Parathyroid adenoma (tissue), 2 donors: ENCODE measurements around the gene TXNDC2.
"Not testable (repeated sequence)": the region's sequence is repeated elsewhere in the genome, so short reads cannot be mapped to it uniquely, and the experiment has no call there.

ENCODE experiments used
- H2AFZ ChIP-seq: fragments of 300-600 bp; sonication (generic); one replicate; pipeline ENCODE4 v1.7.0; 2017; ENCODE audit warnings: antibody characterized with exemption, mild to moderate bottlenecking
- H3K27ac ChIP-seq: fragments of 300-600 bp; sonication (generic); one replicate; pipeline ENCODE4 v1.7.0; 2017
- H3K27me3 ChIP-seq: fragments of 300-600 bp; sonication (generic); one replicate; pipeline ENCODE4 v1.7.0; 2017; ENCODE audit warnings: low read length; ENCODE audit not compliant: control insufficient read depth, insufficient read depth
- H3K36me3 ChIP-seq: fragments of 300-600 bp; sonication (generic); one replicate; pipeline ENCODE4 v1.7.0; 2017; ENCODE audit warnings: low read length; ENCODE audit not compliant: control insufficient read depth, insufficient read depth
- H3K4me1 ChIP-seq: fragments of 300-600 bp; sonication (generic); one replicate; pipeline ENCODE4 v1.7.0; 2017; ENCODE audit warnings: control low read depth
- H3K4me2 ChIP-seq: fragments of 300-600 bp; sonication (generic); one replicate; pipeline ENCODE4 v1.7.0; 2017; ENCODE audit warnings: low read length
- H3K4me3 ChIP-seq: fragments of 300-600 bp; sonication (generic); one replicate; pipeline ENCODE4 v1.7.0; 2017; ENCODE audit warnings: low read depth, low read length
- H3K79me2 ChIP-seq: fragments of 300-600 bp; sonication (generic); one replicate; pipeline ENCODE4 v1.7.0; 2017; ENCODE audit warnings: control low read depth
- H3K9ac ChIP-seq: fragments of 300-600 bp; sonication (generic); one replicate; pipeline ENCODE4 v1.7.0; 2017; ENCODE audit warnings: mild to moderate bottlenecking
- H3K9me3 ChIP-seq: fragments of 300-600 bp; sonication (generic); one replicate; pipeline ENCODE4 v1.7.0; 2017; ENCODE audit warnings: low read length; ENCODE audit not compliant: control insufficient read depth
- TF ChIP-seq, protein P1 (sequence below): fragments of 300-600 bp; sonication (generic); IDR thresholded peaks from one replicate; pipeline ENCODE4 v1.7.0; 2017; ENCODE audit warnings: antibody characterized with exemption, mild to moderate bottlenecking
- donor health status: primary hyperparathyroidism.

The TXNDC2 gene

DNA sequence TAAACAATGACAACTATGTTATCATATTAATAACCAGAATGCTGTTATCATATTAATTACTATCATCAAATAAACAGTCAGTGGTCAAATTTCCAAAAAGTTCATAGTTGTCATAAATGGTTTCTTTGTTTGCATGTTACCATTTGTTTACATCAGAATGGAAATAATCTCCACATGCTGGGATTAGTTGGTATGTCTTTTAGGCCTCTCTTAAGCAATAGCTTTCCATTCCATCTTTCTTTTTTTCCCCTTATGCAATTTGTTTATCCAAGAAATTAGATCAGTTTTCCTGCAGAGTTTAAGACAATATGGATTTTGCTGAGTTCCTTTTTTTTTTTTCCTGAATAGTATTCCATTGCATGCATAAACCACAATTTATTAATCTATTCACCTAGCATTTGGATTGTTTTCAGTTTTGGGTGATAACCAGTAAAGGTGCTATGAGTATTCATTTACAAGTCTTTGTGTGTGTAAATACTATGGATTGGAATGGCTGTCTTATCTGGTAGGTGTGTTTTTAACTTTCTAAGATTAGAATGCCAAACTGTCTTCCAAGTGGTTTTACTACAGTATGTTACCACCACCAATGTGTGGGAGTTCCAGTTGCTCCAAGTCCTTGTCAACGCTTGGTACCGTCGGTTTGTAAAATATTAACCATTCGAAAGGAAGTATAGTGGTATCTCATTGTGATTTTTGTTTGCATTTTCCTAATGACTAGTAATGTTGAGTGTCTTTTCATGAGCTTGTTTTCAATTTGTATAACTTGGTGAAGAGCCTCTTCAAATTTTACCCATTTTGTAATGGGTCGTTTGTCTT, 33.3 kb upstream of the TXNDC2 start:
- Histone ChIP-seq H3K4me3 (no peak overlapping the region), H3K27me3 (no peaks in the 10 kb centered on the region), H3K36me3 (no peaks in the 10 kb centered on the region), H3K27ac (no peak overlapping the region), H3K9ac (no peak overlapping the region), H3K4me2 (no peak overlapping the region), H3K4me1 (peaks cover 5% of the 10 kb centered on the region), H3K79me2 (no peaks in the 10 kb centered on the region), H2AFZ (no peak overlapping the region), H3K9me3 (no peaks in the 10 kb centered on the region)
- TF ChIP-seq, protein P1, sequence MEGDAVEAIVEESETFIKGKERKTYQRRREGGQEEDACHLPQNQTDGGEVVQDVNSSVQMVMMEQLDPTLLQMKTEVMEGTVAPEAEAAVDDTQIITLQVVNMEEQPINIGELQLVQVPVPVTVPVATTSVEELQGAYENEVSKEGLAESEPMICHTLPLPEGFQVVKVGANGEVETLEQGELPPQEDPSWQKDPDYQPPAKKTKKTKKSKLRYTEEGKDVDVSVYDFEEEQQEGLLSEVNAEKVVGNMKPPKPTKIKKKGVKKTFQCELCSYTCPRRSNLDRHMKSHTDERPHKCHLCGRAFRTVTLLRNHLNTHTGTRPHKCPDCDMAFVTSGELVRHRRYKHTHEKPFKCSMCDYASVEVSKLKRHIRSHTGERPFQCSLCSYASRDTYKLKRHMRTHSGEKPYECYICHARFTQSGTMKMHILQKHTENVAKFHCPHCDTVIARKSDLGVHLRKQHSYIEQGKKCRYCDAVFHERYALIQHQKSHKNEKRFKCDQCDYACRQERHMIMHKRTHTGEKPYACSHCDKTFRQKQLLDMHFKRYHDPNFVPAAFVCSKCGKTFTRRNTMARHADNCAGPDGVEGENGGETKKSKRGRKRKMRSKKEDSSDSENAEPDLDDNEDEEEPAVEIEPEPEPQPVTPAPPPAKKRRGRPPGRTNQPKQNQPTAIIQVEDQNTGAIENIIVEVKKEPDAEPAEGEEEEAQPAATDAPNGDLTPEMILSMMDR: no peak

DNA sequence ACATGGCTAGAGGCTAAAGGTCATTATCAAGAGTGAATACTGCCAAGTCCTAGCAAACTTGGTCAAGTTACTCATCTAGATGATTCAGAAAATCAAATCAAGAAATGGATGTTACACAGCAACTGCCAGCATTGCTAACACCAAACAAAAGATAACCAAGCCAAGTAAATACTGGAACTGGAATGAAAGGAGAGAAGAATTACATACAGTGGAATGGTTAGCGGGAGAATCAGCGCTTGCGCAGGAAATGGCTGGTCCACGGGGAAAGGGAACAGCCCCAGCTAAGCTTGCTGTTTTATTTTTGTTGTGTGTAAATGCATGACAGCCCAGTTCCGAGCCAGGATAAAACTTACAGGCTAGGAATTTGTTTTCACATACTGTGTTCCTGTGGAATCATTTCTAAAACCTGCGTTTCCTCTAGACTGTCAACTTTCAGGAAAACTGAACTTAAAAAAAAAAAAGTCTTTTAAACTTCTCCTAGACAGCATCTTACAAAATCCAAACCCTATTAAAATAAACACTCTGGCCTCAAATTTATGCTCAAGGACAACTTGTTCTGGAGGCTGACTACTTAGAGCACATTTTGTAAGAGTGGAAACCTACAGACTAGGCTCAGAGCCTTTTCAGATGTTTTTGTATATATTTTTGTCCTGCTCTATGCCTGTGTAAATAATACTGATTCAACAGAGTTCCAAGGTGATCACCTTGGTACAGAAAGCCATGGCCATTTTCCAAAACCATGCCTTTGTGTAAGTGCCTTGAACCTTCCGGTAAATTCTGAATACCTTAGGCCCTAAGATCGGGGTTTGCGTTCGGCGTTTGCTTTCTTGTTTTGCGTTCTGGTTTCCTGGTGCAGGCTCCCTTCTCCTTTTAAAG, 30.7 kb upstream of the TXNDC2 start:
- Histone ChIP-seq H3K27me3 (no peaks in the 10 kb centered on the region), H3K27ac (no peak overlapping the region), H3K36me3 (no peaks in the 10 kb centered on the region), H3K4me3 (no peak overlapping the region), H3K9me3 (no peaks in the 10 kb centered on the region), H2AFZ (no peak overlapping the region), H3K9ac (no peak overlapping the region), H3K4me2 (no peak overlapping the region), H3K79me2 (no peaks in the 10 kb centered on the region), H3K4me1 (no peaks in the 10 kb centered on the region)
- TF ChIP-seq, protein P1: no peak

DNA sequence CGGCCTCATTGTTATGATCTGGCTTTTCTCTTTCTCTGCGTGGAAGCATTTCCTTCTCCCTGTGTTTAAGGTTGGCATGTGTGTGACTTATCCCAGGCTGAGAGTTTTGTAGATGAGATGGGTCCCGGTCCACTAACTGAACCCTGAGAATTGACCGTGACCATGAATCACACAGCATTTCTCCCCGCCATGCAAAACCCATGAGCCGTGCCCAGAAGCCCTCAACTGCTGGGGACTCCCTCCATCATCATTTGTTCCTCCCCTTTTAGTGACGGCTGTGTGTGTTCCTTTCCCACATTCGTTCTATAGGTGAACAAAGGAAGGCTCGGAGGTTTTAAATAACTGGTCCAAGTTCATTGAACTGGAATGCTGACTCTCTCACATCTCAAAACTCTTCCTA, 30.1 kb upstream of the TXNDC2 start:
- Histone ChIP-seq H3K9ac (no peak overlapping the region), H3K27me3 (no peaks in the 10 kb centered on the region), H3K4me3 (no peak overlapping the region), H3K79me2 (no peaks in the 10 kb centered on the region), H2AFZ (no peak overlapping the region), H3K9me3 (no peaks in the 10 kb centered on the region), H3K36me3 (no peaks in the 10 kb centered on the region), H3K27ac (no peak overlapping the region), H3K4me1 (no peaks in the 10 kb centered on the region), H3K4me2 (no peak overlapping the region)
- TF ChIP-seq, protein P1: no peak

DNA sequence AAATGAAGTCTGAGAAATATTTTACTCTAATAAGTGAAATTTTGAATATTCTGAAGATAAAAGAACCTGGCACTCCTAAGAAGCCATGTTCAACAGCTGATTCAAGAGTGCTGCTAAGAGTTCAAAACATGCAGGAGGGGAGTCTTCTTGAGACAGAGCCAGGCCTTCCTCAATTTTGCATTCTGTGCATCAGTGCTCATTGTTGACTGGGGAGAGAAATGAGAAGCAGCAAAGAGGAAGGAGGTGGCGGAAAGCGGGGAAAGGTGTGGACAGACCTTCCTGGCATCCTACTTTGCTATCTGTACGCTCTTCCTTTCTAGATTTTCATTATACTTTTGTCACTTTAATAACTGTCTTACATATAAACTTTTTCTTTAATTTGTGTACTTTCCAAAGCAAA, 29.7 kb upstream of the TXNDC2 start:
- no peaks in the 10 kb centered on the region for H3K79me2 ChIP-seq
- H3K27ac ChIP-seq: no peak overlapping the region
- H3K4me1 ChIP-seq: no peaks in the 10 kb centered on the region
- H3K36me3 ChIP-seq: no peaks in the 10 kb centered on the region
- H3K4me3 ChIP-seq: no peak overlapping the region
- no peaks in the 10 kb centered on the region for H3K27me3 ChIP-seq
- no peaks in the 10 kb centered on the region for H3K9me3 ChIP-seq
- TF ChIP-seq, protein P1: no peak
- H3K4me2 ChIP-seq: no peak overlapping the region
- no peak overlapping the region for H3K9ac ChIP-seq
- H2AFZ ChIP-seq: no peak overlapping the region

DNA sequence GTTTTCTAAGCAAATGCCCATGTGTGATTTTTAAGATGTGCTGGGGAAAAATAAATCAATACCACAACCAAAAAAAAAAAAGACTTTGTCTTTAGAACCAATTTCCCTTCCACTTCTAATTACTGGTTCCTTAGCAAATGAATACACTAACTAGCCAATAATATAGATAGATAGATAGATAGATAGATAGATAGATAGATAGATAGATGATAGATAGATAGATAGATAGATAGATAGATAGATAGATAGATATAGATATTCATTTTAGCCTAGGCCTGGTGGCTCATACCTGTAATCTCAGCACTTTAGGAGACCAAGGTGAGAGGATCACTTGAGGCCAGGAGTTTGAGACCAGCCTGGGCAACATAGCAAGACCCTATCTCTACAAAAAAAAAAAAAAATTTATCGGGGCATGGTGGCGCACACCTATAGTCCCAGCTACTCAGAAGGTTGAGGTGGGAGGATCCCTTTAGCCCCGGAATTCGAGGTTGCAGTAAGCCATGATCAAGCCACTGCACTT, 28.2 kb upstream of the TXNDC2 start:
- H3K4me2 ChIP-seq, H3K27ac ChIP-seq, H3K79me2 ChIP-seq, H2AFZ ChIP-seq, H3K4me1 ChIP-seq, H3K36me3 ChIP-seq, H3K27me3 ChIP-seq, H3K9ac ChIP-seq, H3K9me3 ChIP-seq, H3K4me3 ChIP-seq: not testable (repeated sequence)
